SK-N-MC (cell line): ENCODE measurements around the gene MAP3K5.

Source experiments
- DNase-seq: peaks from one replicate; pipeline ENCODE4 v3.0.0-alpha.2; 2011; ENCODE audit warnings: low read depth, low spot score
- H3K27ac ChIP-seq: fragments of 200-600 bp; sonication (generic); 2 replicates; pipeline ENCODE4 v1.5.1; 2016; ENCODE audit warnings: mixed run types
- H3K36me3 ChIP-seq: fragments of 200-600 bp; sonication (generic); 2 replicates; pipeline ENCODE4 v1.6.1; 2017; ENCODE audit warnings: antibody characterized with exemption, low read length, mixed read lengths; ENCODE audit not compliant: insufficient read depth
- H3K4me3 ChIP-seq: fragments of 200-600 bp; sonication (generic); 2 replicates; pipeline ENCODE4 v1.5.1; 2016
- H3K9ac ChIP-seq: fragments of 200-600 bp; sonication (generic); 2 replicates; pipeline ENCODE4 v1.8.0; 2017; ENCODE audit warnings: mixed run types, mixed read lengths; ENCODE audit not compliant: insufficient read length
- H3K9me3 ChIP-seq: fragments of 200-600 bp; sonication (generic); 2 replicates; pipeline ENCODE4 v1.6.1; 2017; ENCODE audit warnings: low read depth, mild to moderate bottlenecking, antibody characterized with exemption, low read length, moderate library complexity, mixed read lengths
- EZH2 ChIP-seq: fragments of 200-600 bp; sonication (generic); IDR thresholded peaks from one replicate; pipeline ENCODE4 v1.6.1; 2017; ENCODE audit warnings: antibody characterized with exemption
- FOXP2 ChIP-seq: optimal IDR thresholded peaks from 2 replicates; pipeline ENCODE3; 2011; ENCODE audit warnings: mild to moderate bottlenecking, moderate library complexity; ENCODE audit not compliant: insufficient read depth; ENCODE audit errors: extremely low read length, control extremely low read depth
- POLR2AphosphoS5 ChIP-seq: IDR thresholded peaks from 2 replicates; pipeline ENCODE4 v1.6.1; 2012; ENCODE audit warnings: mild to moderate bottlenecking, low read depth, low read length, borderline replicate concordance

Gene MAP3K5

DNA sequence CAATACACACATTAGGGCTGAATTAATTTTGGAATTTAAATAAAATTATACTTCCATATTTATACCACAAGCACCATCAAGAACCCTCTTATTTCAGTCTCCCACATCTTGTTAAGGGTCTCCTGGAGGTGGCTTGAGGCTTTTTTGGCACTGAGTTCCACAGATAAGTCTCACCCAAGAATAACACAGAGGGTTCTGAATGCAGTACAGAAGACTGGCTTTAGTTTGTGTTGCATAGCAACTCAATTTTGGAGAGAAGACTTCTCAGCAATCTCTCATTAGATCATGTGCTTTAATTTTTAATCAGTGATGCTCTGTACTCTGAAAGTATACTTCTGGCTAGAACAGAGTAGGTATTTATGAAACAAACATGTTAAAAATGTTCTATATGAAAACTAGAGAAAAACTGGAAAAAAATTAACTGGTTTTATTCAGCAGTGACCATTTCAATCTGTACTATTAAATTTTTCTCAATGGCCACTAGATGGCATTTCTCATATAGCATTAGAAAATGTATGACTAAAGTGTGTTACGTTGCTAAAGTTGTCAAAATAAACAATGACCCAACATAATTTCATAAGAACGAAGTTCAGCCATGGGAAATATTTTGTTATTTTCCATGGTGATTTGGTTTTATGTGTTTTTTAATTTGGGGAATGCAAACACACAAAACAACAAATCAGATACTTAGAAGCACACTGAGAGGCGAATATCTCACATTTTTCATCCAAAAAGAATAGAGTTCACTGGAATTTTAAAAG lies 209.4 kb downstream of the MAP3K5 start:
- no peak overlapping the region for H3K27ac ChIP-seq
- no peaks in the 10 kb centered on the region for H3K9me3 ChIP-seq
- DNase-seq: no peak
- H3K9ac ChIP-seq: no peak overlapping the region
- TF ChIP-seq EZH2 (no peak), FOXP2 (no peak), POLR2AphosphoS5 (no peak)
- peaks cover 43% of the 10 kb centered on the region for H3K36me3 ChIP-seq
- no peak overlapping the region for H3K4me3 ChIP-seq

- no peaks in the 10 kb centered on the region for H3K9me3 ChIP-seq
- no peak overlapping the region for H3K4me3 ChIP-seq
- TF ChIP-seq FOXP2: no peak
- TF ChIP-seq POLR2AphosphoS5: no peak
- H3K9ac ChIP-seq: no peak overlapping the region
- H3K36me3 ChIP-seq: peaks cover 57% of the 10 kb centered on the region
- H3K27ac ChIP-seq: no peak overlapping the region
- no peak for DNase-seq
Measured at GRCh38 chr6:136579800-136580199, 212.5 kb downstream of the MAP3K5 start.

- peaks cover 52% of the 10 kb centered on the region for H3K36me3 ChIP-seq
- no peaks in the 10 kb centered on the region for H3K9me3 ChIP-seq
- H3K27ac ChIP-seq: no peak overlapping the region
- no peak for TF ChIP-seq FOXP2
- TF ChIP-seq EZH2: no peak
- DNase-seq: no peak
- no peak overlapping the region for H3K4me3 ChIP-seq
- H3K9ac ChIP-seq: no peak overlapping the region
Measured at GRCh38 chr6:136576821-136577220, 215.5 kb downstream of the MAP3K5 start.

DNA sequence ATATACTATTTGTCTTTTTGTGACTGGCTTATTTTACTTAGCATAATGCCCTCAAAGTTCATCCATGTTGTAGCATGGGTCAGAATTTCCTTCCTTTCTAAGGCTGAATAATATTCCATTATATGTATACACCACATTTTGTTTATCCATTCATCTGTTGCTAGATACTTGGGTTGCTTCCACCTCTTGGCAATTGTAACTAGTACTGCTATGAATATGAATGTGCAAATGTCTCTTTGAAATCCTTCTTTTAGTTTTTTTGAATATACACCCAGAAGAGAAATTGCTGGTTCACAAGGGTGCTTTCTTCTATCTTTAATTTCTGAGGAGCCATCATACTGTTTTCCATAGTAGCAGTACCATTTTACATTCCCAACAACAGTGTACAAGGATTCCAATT lies 220.8 kb downstream of the MAP3K5 start:
- H3K36me3 ChIP-seq: peaks cover 40% of the 10 kb centered on the region; the same call in 1 of the 2 replicates
- no peak for TF ChIP-seq POLR2AphosphoS5
- no peak for TF ChIP-seq EZH2
- TF ChIP-seq FOXP2: no peak
- no peak overlapping the region for H3K9ac ChIP-seq
- no peak overlapping the region for H3K4me3 ChIP-seq
- H3K27ac ChIP-seq: no peak overlapping the region
- H3K9me3 ChIP-seq: no peaks in the 10 kb centered on the region; the same call in 1 of the 2 replicates
- no peak for DNase-seq

DNA sequence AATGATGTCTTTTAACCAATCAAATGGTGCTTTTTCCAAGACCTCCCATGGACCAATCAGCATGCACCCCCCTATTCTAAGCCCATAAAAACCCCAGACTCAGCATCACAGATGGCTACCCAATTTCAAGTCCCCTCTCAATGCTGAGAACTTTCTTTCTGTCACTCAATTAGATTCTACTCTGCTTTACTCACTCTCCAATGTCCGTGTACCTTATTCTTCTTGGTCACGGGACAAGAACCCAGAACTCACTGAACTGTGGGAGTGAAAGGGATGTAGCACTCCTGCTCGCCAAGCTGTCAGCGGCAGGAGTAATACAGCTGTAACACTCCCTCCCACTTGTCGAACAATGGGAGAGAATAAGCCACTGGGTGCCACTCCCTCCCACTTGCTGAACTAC lies 221.2 kb downstream of the MAP3K5 start:
- no peak for DNase-seq
- TF ChIP-seq EZH2 (no peak), POLR2AphosphoS5 (no peak), FOXP2 (no peak)
- Histone ChIP-seq H3K9ac (no peak overlapping the region), H3K27ac (no peak overlapping the region), H3K4me3 (no peak overlapping the region), H3K9me3 (no peaks in the 10 kb centered on the region; the same call in 1 of the 2 replicates), H3K36me3 (peaks cover 40% of the 10 kb centered on the region; the same call in 1 of the 2 replicates)

DNA sequence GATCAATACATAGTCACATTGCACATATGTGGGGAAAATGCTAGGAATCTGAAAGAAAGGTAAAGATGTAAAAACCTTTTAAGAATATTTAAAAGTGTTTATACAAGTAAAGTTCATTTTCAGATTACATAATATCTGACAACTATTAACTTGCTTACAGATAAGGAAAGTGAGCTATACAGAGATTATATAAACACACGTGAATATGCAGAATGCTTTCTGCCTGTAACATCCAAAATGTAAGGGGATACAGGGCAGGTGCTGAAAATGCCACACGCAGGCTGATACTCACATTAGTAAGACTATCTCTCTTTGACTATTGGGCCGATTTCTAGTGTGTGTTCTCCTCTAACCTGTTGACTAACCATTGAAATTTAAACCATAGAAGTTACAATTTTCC lies 224.1 kb downstream of the MAP3K5 start:
- Histone ChIP-seq H3K9ac (no peak overlapping the region), H3K9me3 (no peaks in the 10 kb centered on the region; the same call in 1 of the 2 replicates), H3K27ac (no peak overlapping the region), H3K36me3 (peaks cover 24% of the 10 kb centered on the region), H3K4me3 (no peak overlapping the region)
- TF ChIP-seq POLR2AphosphoS5 (no peak), FOXP2 (no peak), EZH2 (no peak)
- no peak for DNase-seq

DNA sequence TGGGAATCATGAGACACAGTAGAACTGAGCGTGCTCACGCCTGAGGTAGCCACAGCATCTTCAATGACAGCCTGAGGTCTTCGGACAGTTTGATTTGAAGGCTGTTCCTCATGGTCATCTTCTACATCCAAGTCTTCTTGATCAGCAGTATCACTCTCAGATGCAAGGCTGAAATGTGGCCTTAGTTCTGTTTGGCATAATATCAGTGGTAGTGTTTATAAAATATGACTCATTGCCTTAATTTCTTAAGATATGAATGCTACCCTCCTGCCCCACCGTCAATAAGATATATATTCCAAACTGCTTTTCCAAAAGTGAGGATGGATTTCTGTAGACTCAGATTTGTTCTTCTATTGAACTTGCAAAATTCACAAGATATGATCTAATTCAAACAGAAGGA lies 224.6 kb downstream of the MAP3K5 start:
- DNase-seq: no peak
- no peak for TF ChIP-seq FOXP2
- TF ChIP-seq EZH2: no peak
- TF ChIP-seq POLR2AphosphoS5: no peak
- H3K4me3 ChIP-seq: peak overlapping the region; percentile 56; the same call in 1 of the 2 replicates
- H3K27ac ChIP-seq: no peak overlapping the region
- H3K36me3 ChIP-seq: peaks cover 24% of the 10 kb centered on the region
- no peak overlapping the region for H3K9ac ChIP-seq
- no peaks in the 10 kb centered on the region; the same call in 1 of the 2 replicates for H3K9me3 ChIP-seq

GRCh38 chr6:136566851-136567250 lies 225.4 kb downstream of the MAP3K5 start:
- DNase-seq: peak; percentile 82
- peak overlapping the region; percentile 82 for H3K27ac ChIP-seq
- H3K9ac ChIP-seq: no peak overlapping the region

More at GRCh38 chr6:136566851-136567250, 225.4 kb downstream of the MAP3K5 start:
- Histone ChIP-seq H3K4me3 (peak overlapping the region; percentile 56), H3K36me3 (peaks cover 22% of the 10 kb centered on the region), H3K9me3 (no peaks in the 10 kb centered on the region; the same call in 1 of the 2 replicates)
- no peak for TF ChIP-seq EZH2
- peak; percentile 76; the same call in 1 of the 2 replicates for TF ChIP-seq POLR2AphosphoS5
